GM18505 (cell line): ENCODE measurements around the gene KIF18B.

Experiments
- ATAC-seq: cut with Tn5 transposase; IDR thresholded peaks from one replicate; pipeline ENCODE4 v1.9.1; 2021; ENCODE audit not compliant: unreplicated experiment
- POLR2A ChIP-seq: IDR thresholded peaks from 4 replicates; pipeline ENCODE4 v1.6.1; 2011; ENCODE audit warnings: borderline replicate concordance; ENCODE audit not compliant: insufficient read depth, insufficient read length; ENCODE audit errors: extremely low read depth

The KIF18B gene

GRCh38 chr17:44914148-44914547, 33.4 kb downstream of the KIF18B start:
- TF ChIP-seq POLR2A = no peak
- no peak for ATAC-seq

- ATAC-seq = no peak
- no peak for TF ChIP-seq POLR2A
Observed at GRCh38 chr17:44913676-44914075, 33.9 kb downstream of the KIF18B start.

GRCh38 chr17:44912763-44913544, 34.6 kb downstream of the KIF18B start:
- no peak for TF ChIP-seq POLR2A
- no peak for ATAC-seq

- no peak for ATAC-seq
- no peak for TF ChIP-seq POLR2A
Observed at GRCh38 chr17:44911133-44912001, 36.2 kb downstream of the KIF18B start.

DNA sequence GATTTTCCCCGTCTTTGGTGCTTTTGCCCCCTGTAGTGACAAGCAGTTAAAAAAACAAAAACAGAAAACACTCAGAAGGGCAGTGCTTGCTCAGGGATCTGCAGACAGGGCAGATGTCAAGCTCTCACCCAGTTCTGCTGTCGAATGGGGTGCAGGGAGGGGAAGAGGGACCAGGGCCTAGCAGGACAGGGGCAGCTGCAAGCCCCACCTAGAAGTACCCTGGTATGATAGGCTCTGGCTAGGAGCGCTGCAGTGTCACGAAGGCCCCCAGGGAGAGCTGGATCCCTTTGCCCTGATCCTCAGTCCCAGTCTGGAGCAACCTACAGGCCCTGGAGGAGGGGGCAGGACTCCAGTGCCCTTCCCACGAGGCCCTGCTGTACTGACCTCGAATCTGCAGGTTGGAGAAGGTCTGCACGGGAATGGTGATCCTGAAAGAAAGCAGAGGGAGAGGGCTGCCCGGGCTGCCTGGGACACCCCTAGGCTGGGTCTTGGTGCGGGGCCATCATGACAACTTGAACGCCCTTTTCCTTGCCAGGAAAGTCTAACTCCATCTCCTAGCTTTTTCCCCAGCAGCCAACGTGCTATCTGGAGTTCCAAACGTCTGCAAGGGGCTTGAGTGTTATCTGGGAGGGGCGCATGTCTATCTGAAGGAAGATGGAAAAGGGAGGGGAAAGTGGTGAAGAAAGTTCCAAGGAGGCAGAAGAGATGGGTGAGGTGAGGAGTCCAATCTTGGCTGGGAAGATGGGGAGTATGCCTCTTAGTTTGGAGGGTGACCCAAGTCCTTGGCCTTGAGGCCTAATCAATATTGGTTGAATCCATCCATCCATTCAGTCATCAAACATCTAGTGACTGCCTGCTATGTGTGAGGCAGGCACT, 37.1 kb downstream of the KIF18B start:
- no peak for ATAC-seq
- no peak for TF ChIP-seq POLR2A

- ATAC-seq = no peak
- no peak for TF ChIP-seq POLR2A
Observed at GRCh38 chr17:44909681-44910144, 37.9 kb downstream of the KIF18B start.

DNA sequence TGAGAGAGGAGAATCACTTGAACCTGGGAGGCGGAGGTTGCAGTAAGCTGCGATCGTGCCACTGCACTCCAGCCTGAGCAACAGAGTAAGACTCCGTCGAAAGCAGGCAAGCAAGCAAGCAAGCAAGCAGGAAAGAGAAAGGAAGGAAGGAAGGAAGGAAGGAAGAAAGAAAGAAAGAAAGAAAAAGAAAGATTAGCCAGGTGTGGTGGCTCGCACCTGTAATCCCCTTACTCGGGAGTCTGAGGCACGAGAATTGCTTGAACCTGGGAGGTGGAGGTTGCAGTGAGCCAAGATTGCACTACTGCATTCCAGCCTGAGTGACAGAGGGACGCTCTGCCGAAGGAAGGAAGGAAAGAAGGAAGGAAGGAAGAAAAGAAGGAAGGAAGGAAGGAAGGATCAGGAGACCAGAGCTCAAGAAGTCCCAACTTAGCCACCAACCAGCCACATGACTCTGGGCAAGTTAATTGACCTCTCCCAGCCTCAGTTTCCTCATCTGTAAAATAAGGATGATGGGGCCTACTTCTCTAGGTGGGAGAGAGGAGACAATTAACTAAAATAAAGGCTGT, 38.7 kb downstream of the KIF18B start:
- TF ChIP-seq POLR2A = no peak
- no peak for ATAC-seq

DNA sequence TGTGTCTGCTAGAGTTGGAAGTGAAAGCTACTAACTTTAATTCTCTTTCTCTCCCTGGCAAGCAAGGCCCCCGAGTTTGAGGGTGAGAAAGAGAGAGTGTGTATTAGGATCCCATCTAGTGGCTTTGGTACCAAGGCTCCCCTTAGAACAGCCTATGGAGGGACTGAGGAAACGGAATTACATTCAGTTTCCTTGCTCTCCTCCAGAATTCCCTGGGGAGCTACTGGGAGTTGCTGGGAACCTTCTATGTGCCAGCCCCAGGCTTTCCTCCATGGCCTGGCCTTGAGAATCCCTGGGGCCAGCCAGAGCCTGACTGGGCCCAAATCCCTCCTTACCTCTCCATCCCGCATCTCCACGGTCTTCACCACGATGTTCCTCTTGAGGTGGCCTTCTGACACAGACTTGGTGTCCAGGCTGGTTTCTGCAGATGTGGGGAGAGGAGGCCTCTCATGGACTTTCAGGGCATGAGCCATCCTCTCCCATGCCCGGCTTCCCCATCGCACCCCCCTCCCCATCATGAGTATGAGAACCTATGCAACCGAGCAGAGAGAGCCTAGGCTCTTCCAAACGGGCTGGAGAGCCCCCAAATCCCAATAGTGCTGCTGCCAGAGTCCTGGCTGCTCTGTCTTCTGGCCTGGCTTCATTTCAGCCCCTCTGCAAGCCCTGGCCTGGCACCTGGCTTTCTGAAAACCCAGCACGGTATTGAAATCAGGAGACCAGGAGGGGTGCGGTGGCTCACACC, 39.7 kb downstream of the KIF18B start:
- no peak for TF ChIP-seq POLR2A
- ATAC-seq = no peak

GRCh38 chr17:44906763-44907728, 40.5 kb downstream of the KIF18B start:
- ATAC-seq = no peak

DNA sequence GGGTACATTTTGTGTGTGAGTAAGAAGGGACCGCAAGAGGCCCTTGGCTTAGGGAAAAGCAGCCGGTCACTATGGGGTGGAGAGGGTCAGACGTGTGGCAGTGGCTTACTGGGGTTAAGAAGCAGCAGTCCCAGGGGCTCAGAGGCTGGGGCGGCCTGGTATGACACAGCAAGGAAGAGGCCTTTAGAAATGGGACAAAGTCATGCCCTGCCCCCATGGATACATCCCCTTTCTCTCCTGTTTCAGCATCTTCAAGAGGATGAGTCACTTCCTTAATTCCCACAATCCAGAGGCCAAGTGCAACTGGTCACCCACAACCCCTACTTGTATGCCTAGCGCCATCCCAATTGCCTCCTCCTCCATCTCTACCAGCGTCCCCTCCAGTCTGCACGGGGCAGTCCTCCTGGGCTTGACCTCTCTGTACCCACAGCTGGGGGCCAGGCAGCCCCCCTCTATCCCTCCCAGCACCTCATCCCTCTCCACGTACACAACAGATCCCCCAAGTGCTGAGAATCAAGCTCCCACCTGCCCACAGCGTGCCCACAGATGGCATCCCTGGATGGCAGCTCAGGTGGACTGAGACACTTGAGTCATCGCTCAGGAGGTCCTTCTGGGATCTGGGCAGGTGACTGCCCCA, 41.4 kb downstream of the KIF18B start:
- no peak for ATAC-seq
- no peak for TF ChIP-seq POLR2A

More at GRCh38 chr17:44906763-44907728, 40.5 kb downstream of the KIF18B start:
- TF ChIP-seq POLR2A = no peak
